ENCODE data around the gene ABCB8.
A peak's percentile ranks its signal among the peaks of the same experiment; 100 is the strongest.

The ABCB8 gene

DNA sequence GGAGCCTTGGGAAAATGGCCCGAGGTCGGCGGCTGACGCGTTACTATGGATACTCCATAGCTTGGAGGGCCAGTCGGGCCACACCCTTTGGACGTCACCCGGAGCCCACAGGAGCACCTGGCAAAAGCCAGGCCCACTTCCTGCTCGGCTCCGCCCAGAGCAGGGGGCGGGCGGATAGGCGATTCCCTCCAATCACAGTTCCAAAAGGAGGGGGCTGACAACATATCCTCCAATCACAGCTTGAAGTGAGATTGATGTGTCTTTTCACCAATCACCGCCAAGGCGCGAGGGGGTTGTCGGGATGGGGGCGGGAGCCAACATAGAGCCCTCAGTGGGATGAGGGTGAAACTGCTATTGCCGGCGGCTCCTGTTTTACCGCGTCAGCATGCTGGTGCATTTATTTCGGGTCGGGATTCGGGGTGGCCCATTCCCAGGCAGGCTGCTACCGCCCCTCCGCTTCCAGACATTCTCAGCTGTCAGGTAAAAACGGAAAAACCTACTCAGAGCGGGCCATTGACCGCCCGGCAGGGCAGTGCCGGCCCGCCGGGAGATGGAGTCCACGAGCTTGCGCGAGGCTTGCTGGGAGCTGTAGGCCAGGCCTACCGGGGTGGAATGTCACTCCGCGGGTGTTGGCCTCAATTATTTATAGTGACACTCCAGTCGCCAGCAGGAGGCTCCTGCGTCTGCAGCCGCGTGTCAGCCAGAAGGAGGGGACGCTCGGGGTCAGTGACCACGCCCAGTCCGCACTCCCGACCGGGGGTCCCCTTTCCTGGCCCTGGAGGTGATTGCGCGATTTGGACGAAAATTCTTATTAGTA, at the start of gene ABCB8:
TSS of gene ABCB8 (plus strand) at position 320 of the 817 bp plus-strand sequence. CDS start at position 386, 66 bp downstream.
- peak; percentile 95 for DNase-seq

- no peak for DNase-seq
Observed at GRCh38 chr7:150979713-150980390, 48.4 kb upstream of the ABCB8 start.

- DNase-seq: peak; percentile 38
Observed at GRCh38 chr7:150980663-150981062, 47.6 kb upstream of the ABCB8 start.

- DNase-seq: peak; percentile 67
Observed at GRCh38 chr7:150981644-150982043, 46.6 kb upstream of the ABCB8 start.

DNA sequence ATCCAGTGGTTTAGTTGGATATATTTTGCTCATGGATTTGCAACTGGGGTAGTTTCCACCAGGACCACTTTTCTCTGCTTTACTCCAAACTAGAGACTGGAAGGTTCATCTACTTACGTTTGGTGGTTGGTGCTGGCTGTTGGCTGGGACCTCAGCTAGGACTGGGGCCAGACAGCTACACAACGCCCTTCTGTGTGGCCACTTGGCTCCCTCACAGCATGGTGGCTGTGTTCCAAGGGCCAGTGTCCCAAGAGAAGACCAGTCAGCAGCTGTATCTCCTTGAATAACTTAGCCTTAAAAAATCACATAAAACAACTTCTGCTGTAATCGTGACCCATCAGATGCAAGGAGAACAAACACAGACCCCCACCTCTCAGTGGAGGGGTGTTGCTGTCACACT, 45.9 kb upstream of the ABCB8 start:
- no peak for DNase-seq

- DNase-seq: no peak
Observed at GRCh38 chr7:150983893-150984368, 44.3 kb upstream of the ABCB8 start.

DNA sequence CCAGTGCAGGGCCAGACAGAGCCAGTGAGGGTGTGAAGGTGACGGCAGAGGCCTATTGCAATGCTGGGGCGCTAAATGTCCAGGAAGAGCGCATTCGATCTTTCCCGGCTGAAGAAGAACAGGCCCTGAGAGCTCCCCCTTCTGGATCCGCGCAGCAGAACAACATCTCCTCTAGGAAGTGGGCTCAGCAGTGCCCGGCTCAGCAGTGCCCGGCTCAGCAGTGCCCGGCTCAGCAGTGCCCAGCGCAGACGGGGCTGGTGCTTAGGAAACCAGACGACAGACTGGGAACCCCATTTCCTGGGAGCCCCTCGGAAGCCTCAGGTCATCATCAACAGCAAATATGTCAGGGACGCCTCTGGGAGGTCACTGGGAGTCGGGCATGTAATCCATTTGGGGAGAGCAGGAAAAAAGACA, 42.1 kb upstream of the ABCB8 start:
- DNase-seq: peak; percentile 6

- DNase-seq: no peak
Observed at GRCh38 chr7:150986556-150986955, 41.7 kb upstream of the ABCB8 start.

DNA sequence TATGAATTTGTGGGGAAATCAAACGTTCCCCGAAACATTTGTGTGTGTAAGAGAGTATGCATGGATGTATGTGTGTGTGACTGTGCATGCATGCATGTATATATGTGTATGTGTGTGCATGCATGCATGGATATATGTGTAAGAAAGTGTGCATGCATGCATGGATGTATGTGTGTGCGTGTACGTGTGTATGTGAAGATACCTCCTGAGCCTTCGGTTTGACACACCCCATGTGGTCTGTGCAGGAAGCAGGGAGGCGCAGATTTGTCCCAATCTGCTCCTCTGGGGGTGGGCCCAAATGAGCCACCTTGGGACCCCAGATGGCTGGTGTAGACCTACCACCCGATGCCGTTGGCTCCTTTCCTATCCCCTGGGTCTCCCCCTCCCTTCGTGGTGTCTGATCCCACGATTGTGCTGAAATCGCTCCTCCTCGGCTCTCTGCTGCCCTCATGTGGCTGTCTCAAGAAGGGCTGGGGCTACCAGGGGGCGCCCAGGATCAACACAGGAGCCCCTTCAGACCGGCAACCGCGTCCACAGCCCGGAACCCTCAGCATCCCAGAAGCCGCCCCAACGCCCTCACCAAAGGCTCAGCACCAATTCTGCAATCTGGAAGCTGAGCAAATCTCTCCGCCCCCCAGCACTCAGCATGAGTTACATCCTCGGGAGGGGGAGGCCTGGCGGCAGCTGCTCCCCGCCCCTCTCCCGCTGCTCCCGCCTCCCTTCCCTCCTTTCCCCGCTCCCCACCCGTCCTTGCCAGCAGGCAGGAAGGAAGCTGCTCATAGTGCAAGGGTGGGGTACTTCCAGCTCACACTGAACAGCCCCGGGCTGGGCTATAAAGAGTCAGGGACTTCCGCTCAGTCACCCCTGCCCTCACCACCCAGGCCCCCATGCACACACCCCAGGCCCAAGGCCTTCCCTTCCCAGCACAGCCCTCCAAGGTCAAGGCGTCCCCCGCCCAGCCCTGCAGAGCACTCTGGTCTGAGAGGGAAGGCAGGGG, 39.7 kb upstream of the ABCB8 start:
- peak; percentile 41 for DNase-seq

GRCh38 chr7:150989456-150989855, 38.8 kb upstream of the ABCB8 start:
- DNase-seq: no peak

- DNase-seq: no peak
Observed at GRCh38 chr7:150990416-150991186, 37.6 kb upstream of the ABCB8 start, which contains the start of gene NOS3. TSS of gene NOS3 (plus strand) at chr7:150991017. CDS start at chr7:150993804, 2,787 bp downstream.

- DNase-seq: no peak
Observed at GRCh38 chr7:150992051-150992640, 36.1 kb upstream of the ABCB8 start.

DNA sequence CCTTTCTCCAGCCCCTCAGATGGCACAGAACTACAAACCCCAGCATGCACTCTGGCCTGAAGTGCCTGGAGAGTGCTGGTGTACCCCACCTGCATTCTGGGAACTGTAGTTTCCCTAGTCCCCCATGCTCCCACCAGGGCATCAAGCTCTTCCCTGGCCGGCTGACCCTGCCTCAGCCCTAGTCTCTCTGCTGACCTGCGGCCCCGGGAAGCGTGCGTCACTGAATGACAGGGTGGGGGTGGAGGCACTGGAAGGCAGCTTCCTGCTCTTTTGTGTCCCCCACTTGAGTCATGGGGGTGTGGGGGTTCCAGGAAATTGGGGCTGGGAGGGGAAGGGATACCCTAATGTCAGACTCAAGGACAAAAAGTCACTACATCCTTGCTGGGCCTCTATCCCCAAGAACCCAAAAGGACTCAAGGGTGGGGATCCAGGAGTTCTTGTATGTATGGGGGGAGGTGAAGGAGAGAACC, 35.4 kb upstream of the ABCB8 start:
- no peak for DNase-seq

- DNase-seq: no peak
Observed at GRCh38 chr7:150993511-150993910, 34.7 kb upstream of the ABCB8 start.

GRCh38 chr7:150994141-150994837, 34.0 kb upstream of the ABCB8 start:
- no peak for DNase-seq

DNA sequence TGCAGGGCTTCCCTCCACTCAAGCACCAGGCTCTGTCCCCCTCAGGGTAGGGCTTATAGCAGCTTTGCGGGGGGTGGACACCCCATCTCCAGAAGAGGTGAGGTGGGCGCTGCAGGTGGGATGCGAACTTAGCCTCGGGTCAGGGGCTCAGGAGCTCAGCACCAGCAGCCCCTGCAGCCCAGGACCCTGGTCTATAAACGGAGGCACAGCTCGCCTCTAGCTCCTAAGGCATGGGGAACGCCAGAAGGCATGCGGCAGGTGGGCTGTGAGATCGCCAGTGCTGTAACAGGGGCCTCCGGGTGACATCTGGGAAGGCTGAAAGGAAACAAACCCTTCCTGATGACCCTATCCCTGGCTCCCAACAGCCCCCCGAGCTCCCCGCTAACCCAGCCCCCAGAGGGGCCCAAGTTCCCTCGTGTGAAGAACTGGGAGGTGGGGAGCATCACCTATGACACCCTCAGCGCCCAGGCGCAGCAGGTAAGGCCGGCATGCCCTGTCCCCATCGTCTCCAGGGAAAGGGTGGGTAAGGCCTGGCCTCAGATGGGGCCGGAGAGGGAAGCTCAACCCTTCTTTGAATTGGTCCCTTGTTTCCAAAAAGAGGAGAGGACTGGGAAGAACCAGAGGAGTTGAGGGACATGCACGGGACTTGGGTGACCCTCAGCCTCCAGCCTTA, 33.3 kb upstream of the ABCB8 start:
- no peak for DNase-seq

DNA sequence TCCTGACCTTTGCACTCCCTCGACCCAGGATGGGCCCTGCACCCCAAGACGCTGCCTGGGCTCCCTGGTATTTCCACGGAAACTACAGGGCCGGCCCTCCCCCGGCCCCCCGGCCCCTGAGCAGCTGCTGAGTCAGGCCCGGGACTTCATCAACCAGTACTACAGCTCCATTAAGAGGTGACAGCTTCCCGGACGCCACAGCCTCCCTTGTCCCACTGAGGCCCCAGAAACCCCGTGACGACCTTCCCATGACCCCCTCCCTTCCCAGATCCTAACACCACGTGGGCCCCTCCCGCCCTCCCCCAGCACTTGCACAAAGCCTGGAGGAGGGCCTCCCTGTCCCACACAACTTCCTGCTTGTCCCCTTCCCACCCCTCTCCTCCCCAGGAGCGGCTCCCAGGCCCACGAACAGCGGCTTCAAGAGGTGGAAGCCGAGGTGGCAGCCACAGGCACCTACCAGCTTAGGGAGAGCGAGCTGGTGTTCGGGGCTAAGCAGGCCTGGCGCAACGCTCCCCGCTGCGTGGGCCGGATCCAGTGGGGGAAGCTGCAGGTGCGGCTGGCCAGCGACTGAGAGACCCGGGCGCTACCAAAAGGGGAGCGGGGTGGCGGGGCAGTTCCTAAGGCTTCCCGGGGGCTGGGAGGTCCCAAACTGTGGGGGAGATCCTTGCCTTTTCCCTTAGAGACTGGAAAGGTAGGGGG, 31.7 kb upstream of the ABCB8 start:
- no peak for DNase-seq

DNA sequence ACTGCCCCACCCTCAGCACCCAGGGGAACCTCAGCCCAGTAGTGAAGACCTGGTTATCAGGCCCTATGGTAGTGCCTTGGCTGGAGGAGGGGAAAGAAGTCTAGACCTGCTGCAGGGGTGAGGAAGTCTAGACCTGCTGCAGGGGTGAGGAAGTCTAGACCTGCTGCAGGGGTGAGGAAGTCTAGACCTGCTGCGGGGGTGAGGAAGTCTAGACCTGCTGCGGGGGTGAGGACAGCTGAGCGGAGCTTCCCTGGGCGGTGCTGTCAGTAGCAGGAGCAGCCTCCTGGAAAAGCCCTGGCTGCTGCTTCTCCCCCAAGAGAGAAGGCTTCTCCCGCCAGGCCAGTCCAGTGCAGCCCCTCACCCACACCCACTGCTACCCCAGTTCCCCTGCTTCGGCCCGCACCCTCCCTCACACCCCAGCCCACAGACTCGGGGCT, 31.2 kb upstream of the ABCB8 start:
- DNase-seq: no peak

DNA sequence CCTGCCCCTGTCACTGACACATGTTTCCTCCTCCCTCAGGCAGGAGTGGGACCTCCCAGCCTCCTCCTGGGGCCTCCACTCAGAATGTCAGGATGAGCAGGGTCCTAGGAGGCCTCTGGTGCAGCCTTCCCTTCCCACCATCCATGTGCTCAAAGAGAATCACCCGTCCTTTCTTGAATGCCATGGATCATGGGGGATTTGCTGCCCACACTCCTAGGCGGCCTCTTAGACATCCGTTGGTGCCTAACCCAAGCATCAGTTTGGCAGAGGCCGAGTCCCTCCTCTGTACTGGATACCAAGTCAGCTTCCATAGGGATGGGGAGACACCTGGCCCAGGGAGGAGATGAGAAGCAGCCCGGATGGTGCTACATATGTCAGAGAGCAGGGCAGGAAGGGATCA, 30.4 kb upstream of the ABCB8 start:
- DNase-seq: no peak

Data from DMS79 treated with DMSO at 0.1 percent for 48 hours (cell line).